SJSA1 (cell line): Measurements from ENCODE around the gene KRTAP29-1. TPM values are rescaled to one million over a fixed set of nuclear protein-coding genes. Genes with fewer than 3 reads are reported as not detected.

Source experiments
- DNase-seq, 2 experiments: peaks; one replicate each; pipeline ENCODE4 v3.0.0-alpha.2; 2015 to 2020; ENCODE audit warnings: low spot score in 2 of 2, low read depth in 1 of 2
- H3K27ac ChIP-seq: fragments of 250-450 bp; sonication (Bioruptor Pico); 2 replicates; pipeline ENCODE4 v1.5.1; 2020; ENCODE audit warnings: mild to moderate bottlenecking, moderate library complexity
- H3K27me3 ChIP-seq: fragments of 250-450 bp; sonication (Bioruptor Pico); replicated peaks from 2 replicates; pipeline ENCODE4 v1.5.1; 2020; ENCODE audit warnings: mild to moderate bottlenecking, moderate library complexity
- H3K36me3 ChIP-seq: fragments of 250-450 bp; sonication (Bioruptor Pico); 2 replicates; pipeline ENCODE4 v1.5.1; 2020; ENCODE audit warnings: mild to moderate bottlenecking
- H3K4me1 ChIP-seq: fragments of 250-450 bp; sonication (Bioruptor Pico); replicated peaks from 2 replicates; pipeline ENCODE4 v1.6.1; 2021; ENCODE audit warnings: mild to moderate bottlenecking
- H3K4me3 ChIP-seq: fragments of 250-450 bp; sonication (Bioruptor Pico); 2 replicates; pipeline ENCODE4 v1.5.1; 2020; ENCODE audit warnings: mild to moderate bottlenecking
- H3K9me3 ChIP-seq: fragments of 250-450 bp; sonication (Bioruptor Pico); replicated peaks from 2 replicates; pipeline ENCODE4 v1.5.1; 2020; ENCODE audit warnings: mild to moderate bottlenecking
- total RNA-seq: library from RNA; depleted of rRNA; stranded (reverse); fragments of >200 nt; shearing (Covaris generic); gene quantifications from 2 replicates; pipeline ENCODE4 v1.2.3, GENCODE V29; 2014

The KRTAP29-1 gene
- total RNA-seq, 1 experiment from 2014 or later = not detected

- no peak for DNase-seq
These were observed 20.5 kb upstream of the KRTAP29-1 start for GRCh38 chr17:41322903-41323895.

GRCh38 chr17:41322094-41322902 is 19.6 kb upstream of the KRTAP29-1 start:
- Histone ChIP-seq H3K36me3 (no peaks in the 10 kb centered on the region), H3K27me3 (no peaks in the 10 kb centered on the region), H3K4me3 (no peak overlapping the region), H3K4me1 (no peaks in the 10 kb centered on the region), H3K27ac (no peak overlapping the region), H3K9me3 (0 out of 2 replicates have a peak, but pooled peaks cover 2% of the 10 kb centered on the region)
- DNase-seq = peak in 1 of 2 experiments; percentile 54

More at GRCh38 chr17:41322903-41323895, 20.5 kb upstream of the KRTAP29-1 start:
- Histone ChIP-seq H3K36me3 (no peaks in the 10 kb centered on the region), H3K27ac (no peak overlapping the region), H3K9me3 (0 out of 2 replicates have a peak, but pooled peaks cover 2% of the 10 kb centered on the region), H3K4me3 (no peak overlapping the region), H3K4me1 (no peaks in the 10 kb centered on the region), H3K27me3 (no peaks in the 10 kb centered on the region)

- Histone ChIP-seq H3K36me3 (no peaks in the 10 kb centered on the region), H3K27me3 (no peaks in the 10 kb centered on the region), H3K4me1 (no peaks in the 10 kb centered on the region), H3K4me3 (no peak overlapping the region), H3K27ac (no peak overlapping the region), H3K9me3 (0 out of 2 replicates have a peak, but pooled peaks cover 2% of the 10 kb centered on the region)
- no peak for DNase-seq
These were observed 15.6 kb upstream of the KRTAP29-1 start for GRCh38 chr17:41318231-41318630.

GRCh38 chr17:41315814-41316445 is 13.3 kb upstream of the KRTAP29-1 start:
- H3K36me3 ChIP-seq = no peaks in the 10 kb centered on the region
- H3K4me3 ChIP-seq = no peak overlapping the region
- 0 out of 2 replicates have a peak, but pooled peaks cover 2% of the 10 kb centered on the region for H3K9me3 ChIP-seq
- H3K27ac ChIP-seq = no peak overlapping the region
- no peak for DNase-seq
- H3K27me3 ChIP-seq = no peaks in the 10 kb centered on the region
- no peaks in the 10 kb centered on the region for H3K4me1 ChIP-seq

GRCh38 chr17:41315204-41315794 is 12.6 kb upstream of the KRTAP29-1 start, which contains the start of gene KRTAP17-1:
TSS of gene KRTAP17-1 (minus strand) at chr17:41315710. CDS start at chr17:41315650, 60 bp downstream.
- DNase-seq = no peak
- no peaks in the 10 kb centered on the region for H3K4me1 ChIP-seq
- H3K9me3 ChIP-seq = 0 out of 2 replicates have a peak, but pooled peaks cover 2% of the 10 kb centered on the region
- H3K27me3 ChIP-seq = no peaks in the 10 kb centered on the region
- H3K4me3 ChIP-seq = no peak within 1 kb of the TSS
- no peaks in the 10 kb centered on the region for H3K36me3 ChIP-seq
- no peak within 1 kb of the TSS for H3K27ac ChIP-seq

- Histone ChIP-seq H3K4me3 (no peak overlapping the region), H3K27me3 (no peaks in the 10 kb centered on the region), H3K9me3 (no peaks in the 10 kb centered on the region), H3K27ac (no peak overlapping the region), H3K36me3 (no peaks in the 10 kb centered on the region), H3K4me1 (peaks cover 9% of the 10 kb centered on the region; the same call in 1 of the 2 replicates)
- DNase-seq = no peak
These were observed 8.5 kb upstream of the KRTAP29-1 start for GRCh38 chr17:41311111-41311510.

GRCh38 chr17:41308918-41309359 is 6.3 kb upstream of the KRTAP29-1 start, which contains the start of gene KRTAP16-1:
TSS of gene KRTAP16-1 (minus strand) at chr17:41309309. CDS start at chr17:41309253, 56 bp downstream.
- Histone ChIP-seq H3K4me3 (no peak within 1 kb of the TSS), H3K27ac (no peak within 1 kb of the TSS), H3K9me3 (no peaks in the 10 kb centered on the region), H3K4me1 (peaks cover 9% of the 10 kb centered on the region; the same call in 1 of the 2 replicates), H3K36me3 (no peaks in the 10 kb centered on the region), H3K27me3 (no peaks in the 10 kb centered on the region)
- no peak for DNase-seq

- no peaks in the 10 kb centered on the region for H3K36me3 ChIP-seq
- H3K4me1 ChIP-seq = peaks cover 9% of the 10 kb centered on the region; the same call in 1 of the 2 replicates
- DNase-seq = no peak
- H3K27ac ChIP-seq = no peak overlapping the region
- no peaks in the 10 kb centered on the region for H3K27me3 ChIP-seq
- no peaks in the 10 kb centered on the region for H3K9me3 ChIP-seq
- no peak overlapping the region for H3K4me3 ChIP-seq
These were observed 5.7 kb upstream of the KRTAP29-1 start for GRCh38 chr17:41308251-41308917.

- H3K27me3 ChIP-seq = no peaks in the 10 kb centered on the region
- H3K9me3 ChIP-seq = no peaks in the 10 kb centered on the region
- H3K36me3 ChIP-seq = no peaks in the 10 kb centered on the region
- no peak overlapping the region for H3K4me3 ChIP-seq
- DNase-seq = no peak
- peaks cover 9% of the 10 kb centered on the region; the same call in 1 of the 2 replicates for H3K4me1 ChIP-seq
- H3K27ac ChIP-seq = no peak overlapping the region
These were observed 5.0 kb upstream of the KRTAP29-1 start for GRCh38 chr17:41307647-41308046.

- DNase-seq = no peak
- Histone ChIP-seq H3K36me3 (no peaks in the 10 kb centered on the region), H3K27me3 (no peaks in the 10 kb centered on the region), H3K4me3 (no peak overlapping the region), H3K27ac (no peak overlapping the region), H3K4me1 (peaks cover 9% of the 10 kb centered on the region; the same call in 1 of the 2 replicates), H3K9me3 (no peaks in the 10 kb centered on the region)
These were observed 1.4 kb upstream of the KRTAP29-1 start for GRCh38 chr17:41304091-41304490.

GRCh38 chr17:41302981-41303380 is 330 bp upstream of the KRTAP29-1 start:
- Histone ChIP-seq H3K4me3 (no peak overlapping the region), H3K36me3 (no peaks in the 10 kb centered on the region), H3K27me3 (no peaks in the 10 kb centered on the region), H3K4me1 (0 out of 2 replicates have a peak, but pooled peaks cover 3% of the 10 kb centered on the region), H3K9me3 (no peaks in the 10 kb centered on the region), H3K27ac (no peak overlapping the region)
- no peak for DNase-seq

GRCh38 chr17:41301204-41301790 is 1.4 kb downstream of the KRTAP29-1 start:
- Histone ChIP-seq H3K4me1 (no peaks in the 10 kb centered on the region), H3K4me3 (no peak overlapping the region), H3K27me3 (no peaks in the 10 kb centered on the region), H3K9me3 (no peaks in the 10 kb centered on the region), H3K27ac (no peak overlapping the region), H3K36me3 (no peaks in the 10 kb centered on the region)
- no peak for DNase-seq
